HL-60 (cell line): ENCODE data around the gene SLCO4A1.

Source experiments
- GABPA ChIP-seq: IDR thresholded peaks from 2 replicates; pipeline ENCODE4 v1.6.1; 2012; ENCODE audit warnings: low read depth
- POLR2AphosphoS5 ChIP-seq: IDR thresholded peaks from 2 replicates; pipeline ENCODE4 v1.6.1; 2012; ENCODE audit warnings: low read depth
- TF ChIP-seq, protein P1 (sequence below): IDR thresholded peaks from one replicate; pipeline ENCODE4 v1.5.1; 2011; ENCODE audit warnings: low read length, control low read depth, inconsistent platforms; ENCODE audit not compliant: insufficient read depth

DNA sequence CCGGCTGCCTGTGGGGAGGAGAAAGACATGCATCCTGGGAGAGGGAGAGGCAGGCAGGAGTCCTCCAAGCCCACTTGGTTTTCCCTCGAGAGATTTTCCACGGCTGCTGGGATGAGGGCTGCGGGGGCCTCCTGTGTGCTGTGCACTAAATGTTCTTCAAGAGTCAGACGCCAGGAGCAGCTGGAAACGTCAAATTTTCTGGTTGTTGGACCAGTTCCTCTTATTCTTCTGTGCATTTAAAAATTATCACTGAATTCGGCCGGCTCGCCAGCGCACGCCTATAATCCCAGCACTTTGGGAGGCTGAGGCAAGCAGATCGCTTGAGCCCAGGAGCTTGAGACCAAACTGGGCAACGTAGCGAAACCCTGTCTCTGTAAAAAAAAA lies 33.6 kb downstream of the SLCO4A1 start:
- TF ChIP-seq GABPA: no peak
- TF ChIP-seq, protein P1, sequence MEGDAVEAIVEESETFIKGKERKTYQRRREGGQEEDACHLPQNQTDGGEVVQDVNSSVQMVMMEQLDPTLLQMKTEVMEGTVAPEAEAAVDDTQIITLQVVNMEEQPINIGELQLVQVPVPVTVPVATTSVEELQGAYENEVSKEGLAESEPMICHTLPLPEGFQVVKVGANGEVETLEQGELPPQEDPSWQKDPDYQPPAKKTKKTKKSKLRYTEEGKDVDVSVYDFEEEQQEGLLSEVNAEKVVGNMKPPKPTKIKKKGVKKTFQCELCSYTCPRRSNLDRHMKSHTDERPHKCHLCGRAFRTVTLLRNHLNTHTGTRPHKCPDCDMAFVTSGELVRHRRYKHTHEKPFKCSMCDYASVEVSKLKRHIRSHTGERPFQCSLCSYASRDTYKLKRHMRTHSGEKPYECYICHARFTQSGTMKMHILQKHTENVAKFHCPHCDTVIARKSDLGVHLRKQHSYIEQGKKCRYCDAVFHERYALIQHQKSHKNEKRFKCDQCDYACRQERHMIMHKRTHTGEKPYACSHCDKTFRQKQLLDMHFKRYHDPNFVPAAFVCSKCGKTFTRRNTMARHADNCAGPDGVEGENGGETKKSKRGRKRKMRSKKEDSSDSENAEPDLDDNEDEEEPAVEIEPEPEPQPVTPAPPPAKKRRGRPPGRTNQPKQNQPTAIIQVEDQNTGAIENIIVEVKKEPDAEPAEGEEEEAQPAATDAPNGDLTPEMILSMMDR: no peak
- no peak for TF ChIP-seq POLR2AphosphoS5
